K562 (cell line): Measurements from ENCODE around the gene COL4A2. TPM values are rescaled to one million over a fixed set of nuclear protein-coding genes. Genes with fewer than 3 reads are reported as not detected.

Experiments used
- ATAC-seq: fragments of 200-7000 bp; cut with Tn5 transposase; 3 replicates; pipeline ENCODE4 v1.9.1; 2020; ENCODE audit warnings: moderate library complexity
- BruUV-seq: library from RNA; stranded (reverse); fragments of 400-500 nt; replicated peaks from 2 replicates; lab custom pipeline; 2021; lab: Mats Ljungman, UMichigan
- CTCF ChIA-PET: fragments of 300-600 bp; formaldehyde crosslinking; extraction: SDS; loops from one replicate; lab custom pipeline; 2021; ENCODE audit warnings: low intra/inter-chr PET ratio; lab: Yijun Ruan, JAX
- POLR2A ChIA-PET: fragments of 300-600, 350-650 bp; sonication (Branson Sonifier 250); formaldehyde crosslinking; extraction: SDS; loops from one replicate; lab custom pipeline; 2021; ENCODE audit warnings: antibody characterized with exemption, inconsistent platforms; lab: Yijun Ruan, JAX
- DNase-seq, 4 experiments: peaks; one replicate each; pipeline versions ENCODE4 v3.0.0 to v3.0.0-alpha.2; 2011 to 2018; ENCODE audit warnings: low spot score in 3 of 4, mixed read lengths in 3 of 4; ENCODE audit errors: extremely low read depth in 1 of 4
- FAIRE-seq: peaks from 2 replicates; lab custom pipeline; 2011; peaks lifted over from hg19 to GRCh38; lab: Jason Lieb, UNC
- H2AFZ ChIP-seq: 2 replicates; pipeline ENCODE4 v1.6.0; 2011; ENCODE audit warnings: low read depth, low read length, control low read depth, inconsistent platforms
- H3K27ac ChIP-seq: fragments of 200-600 bp; 3 replicates; pipeline ENCODE4 v1.8.0; 2011; ENCODE audit warnings: low read depth, mild to moderate bottlenecking, control low read depth, inconsistent platforms, low read length, moderate library complexity, mixed read lengths; ENCODE audit errors: extremely low read depth
- H3K27me3 ChIP-seq, 2 experiments: fragments of 300-600 bp in 1 of 2; 2 replicates in 1 of 2; 3 replicates in 1 of 2; pipeline versions ENCODE4 v1.6.0 to v1.8.0; 2011; ENCODE audit warnings: inconsistent platforms in 2 of 2, low read length in 2 of 2, mild to moderate bottlenecking in 1 of 2, mixed read lengths in 1 of 2, moderate library complexity in 1 of 2; ENCODE audit not compliant: control insufficient read depth in 2 of 2, insufficient read depth in 2 of 2
- H3K36me3 ChIP-seq: fragments of 300-600 bp; 3 replicates; pipeline ENCODE4 v1.8.0; 2011; ENCODE audit warnings: mild to moderate bottlenecking, low read length, inconsistent platforms; ENCODE audit not compliant: control insufficient read depth, insufficient read depth
- H3K4me1 ChIP-seq, 2 experiments: fragments of 200-600 bp in 1 of 2; replicated peaks in 1 of 2; 2 replicates in 1 of 2; 3 replicates in 1 of 2; pipeline versions ENCODE4 v1.5.1 to v1.8.0; 2011; ENCODE audit warnings: inconsistent platforms in 2 of 2, low read length in 2 of 2, mild to moderate bottlenecking in 1 of 2, mixed read lengths in 1 of 2, moderate library complexity in 1 of 2; ENCODE audit not compliant: control insufficient read depth in 2 of 2, insufficient read depth in 2 of 2
- H3K4me2 ChIP-seq: 2 replicates; pipeline ENCODE4 v1.6.1; 2011; ENCODE audit warnings: low read length, control low read depth, inconsistent platforms, mixed read lengths; ENCODE audit not compliant: insufficient read depth
- H3K4me3 ChIP-seq: fragments of 200-600 bp; sonication (generic), shearing (Covaris generic); 2 replicates; pipeline ENCODE4 v1.5.1; 2016; ENCODE audit warnings: control low read depth, inconsistent platforms
- H3K79me2 ChIP-seq: fragments of 200-600 bp; 3 replicates; pipeline ENCODE4 v1.8.0; 2011; ENCODE audit warnings: low read length, inconsistent platforms; ENCODE audit not compliant: control insufficient read depth, insufficient read depth
- H3K9ac ChIP-seq, 2 experiments: 2 replicates each; pipeline versions ENCODE4 v1.6.0 to v1.6.1; 2011; ENCODE audit warnings: low read depth in 2 of 2, low read length in 2 of 2, control low read depth in 1 of 2, inconsistent platforms in 1 of 2, mild to moderate bottlenecking in 1 of 2, mixed read lengths in 1 of 2; ENCODE audit not compliant: insufficient read depth in 1 of 2
- H3K9me1 ChIP-seq: one replicate; pipeline ENCODE4 v1.6.0; 2011; ENCODE audit warnings: inconsistent platforms, mild to moderate bottlenecking, low read length, moderate library complexity; ENCODE audit not compliant: control insufficient read depth, insufficient read depth
- H3K9me3 ChIP-seq: replicated peaks from 2 replicates; pipeline ENCODE4 v1.5.1; 2011; ENCODE audit warnings: low read depth, low read length, inconsistent platforms; ENCODE audit not compliant: control insufficient read depth, insufficient read depth
- H4K20me1 ChIP-seq: replicated peaks from 2 replicates; pipeline ENCODE4 v1.6.1; 2011; ENCODE audit warnings: low read length, inconsistent platforms, mixed read lengths; ENCODE audit not compliant: control insufficient read depth, insufficient read depth
- ARHGAP35 ChIP-seq: fragments of 450-650 bp; IDR thresholded peaks from 2 replicates; pipeline ENCODE4 v1.6.1; 2018; ENCODE audit not compliant: partially characterized antibody
- CEBPG ChIP-seq, 3 experiments: fragments of 200-800 bp in 1 of 3; sonication (Bioruptor generic) in 1 of 3; sonication (generic) in 1 of 3; formaldehyde crosslinking in 1 of 3; IDR thresholded peaks in 2 of 3; conservative IDR thresholded peaks in 1 of 3; 2 replicates each; pipeline versions ENCODE4 v1.6.1 to v1.8.0; 2016 to 2022; ENCODE audit warnings: missing compliant biosample characterization in 2 of 3, missing genetic modification characterization in 2 of 3, mild to moderate bottlenecking in 1 of 3, missing genetic modification reagents in 1 of 3
- E2F3 ChIP-seq: fragments of 250-450 bp; sonication (Bioruptor Pico); IDR thresholded peaks from 2 replicates; pipeline ENCODE4 v1.4.0; 2020; ENCODE audit warnings: mild to moderate bottlenecking
- MED1 ChIP-seq: sonication (generic); formaldehyde crosslinking; IDR thresholded peaks from 2 replicates; pipeline ENCODE4 v1.8.1; 2023; ENCODE audit warnings: missing genetic modification reagents, borderline replicate concordance
- NONO ChIP-seq, 2 experiments: fragments of 200-400 bp in 1 of 2; fragments of 450-650 bp in 1 of 2; formaldehyde crosslinking in 1 of 2; IDR thresholded peaks; 2 replicates each; pipeline ENCODE4 v1.6.1; 2017; ENCODE audit warnings: low read depth in 2 of 2, mild to moderate bottlenecking in 2 of 2, moderate library complexity in 2 of 2, low read length in 1 of 2
- PATZ1 ChIP-seq: fragments of 250-450 bp; sonication (Bioruptor Pico); IDR thresholded peaks from 2 replicates; pipeline ENCODE4 v1.5.0; 2020; ENCODE audit warnings: mild to moderate bottlenecking, borderline replicate concordance
- SMARCA5 ChIP-seq: fragments of 450-650 bp; IDR thresholded peaks from 2 replicates; pipeline ENCODE4 v1.6.1; 2016
- TCF7L2 ChIP-seq: fragments of 150-350 bp; IDR thresholded peaks from 2 replicates; pipeline ENCODE4 v1.6.1; 2016; ENCODE audit warnings: low read depth, mild to moderate bottlenecking, low read length, moderate library complexity
- TSHZ1 ChIP-seq: fragments of 250-450 bp; sonication (Bioruptor Pico); IDR thresholded peaks from 2 replicates; pipeline ENCODE4 v1.4.0; 2020; ENCODE audit warnings: mild to moderate bottlenecking, moderate library complexity
- ZBTB17 ChIP-seq: fragments of 450-650 bp; formaldehyde crosslinking; IDR thresholded peaks from 2 replicates; pipeline ENCODE4 v1.4.0; 2020; ENCODE audit warnings: mild to moderate bottlenecking
- ZFP36 ChIP-seq: fragments of 150-350 bp; IDR thresholded peaks from 2 replicates; pipeline ENCODE4 v1.6.1; 2018; ENCODE audit warnings: low read length, low read depth; ENCODE audit not compliant: partially characterized antibody
- ZNF77 ChIP-seq: fragments of 250-450 bp; sonication (Bioruptor Pico); IDR thresholded peaks from 2 replicates; pipeline ENCODE4 v1.5.0; 2020
- ZZZ3 ChIP-seq: fragments of 450-650 bp; IDR thresholded peaks from 2 replicates; pipeline ENCODE4 v1.6.1; 2016; ENCODE audit warnings: antibody characterized with exemption, mild to moderate bottlenecking, moderate library complexity
- WGBS: fragments of 100-300 bp; shearing (Covaris generic); methylation state at CpG from one replicate; pipeline ENCODE4 v1.1.6; 2016; ENCODE audit warnings: low coverage, mixed read lengths; ENCODE audit not compliant: insufficient coverage; ENCODE audit errors: missing lambda C conversion rate; 5-methylcytosine and 5-hydroxymethylcytosine counted together
- in situ Hi-C: fragments of 300-500 bp; cut with MboI; formaldehyde crosslinking; loops from 4 replicates; pipeline ENCODE4 v1.15.0; 2018; ENCODE audit warnings: inconsistent platforms, mixed read lengths
- intact Hi-C: fragments of 100-400 bp; cut with micrococcal nuclease; formaldehyde crosslinking; loops from 2 replicates; pipeline ENCODE4 v1.14.2; 2022
- polyA plus RNA-seq, 8 experiments: library from polyadenylated mRNA; depleted of rRNA in 4 of 8; stranded (reverse) in 5 of 8; unstranded in 3 of 8; fragments of >200 nt; fragmentation: Nextera tagmentation in 2 of 8; fragmentation: Illumina TruSeq in 1 of 8; extraction: Ambion mirVana in 2 of 8; extraction: Trizol in 1 of 8; gene quantifications; 2 replicates each; pipeline versions ENCODE4 v1.2.1 to v1.2.3, GENCODE V29; 2011 to 2014; ENCODE audit warnings: inconsistent platforms in 1 of 8, missing spikeins in 1 of 8
- total RNA-seq, 7 experiments: library from RNA; depleted of rRNA in 6 of 7; stranded (reverse); fragments of >200 nt in 6 of 7; fragmentation: Illumina TruSeq in 2 of 7; extraction: Trizol in 2 of 7; gene quantifications; 2 replicates each; pipeline versions ENCODE4 v1.2.1 to v1.2.3, GENCODE V29; 2011 to 2021; ENCODE audit warnings: low replicate concordance in 1 of 7
- TF ChIP-seq, protein P1 (sequence below): sonication (generic); formaldehyde crosslinking; IDR thresholded peaks from 2 replicates; pipeline ENCODE4 v1.4.0; 2020; ENCODE audit warnings: mild to moderate bottlenecking, missing genetic modification reagents

Gene COL4A2
- total and polyA plus RNA-seq, 9 of the 15 experiments (the other 6 are each of a cell fraction or from before 2014, with no cell fraction given), result 0.13 to 15.2 (median 8.1) TPM

GRCh38 chr13:110445722-110446574 is 138.9 kb downstream of the COL4A2 start:
- CTCF ChIA-PET, result no interaction called here
- ATAC-seq, result no peak

More at GRCh38 chr13:110445722-110446574, 138.9 kb downstream of the COL4A2 start:
- H3K9me3 ChIP-seq, result no peaks in the 10 kb centered on the region
- no peaks in the 10 kb centered on the region for H3K36me3 ChIP-seq
- peaks cover 40 to 75% of the 10 kb centered on the region in 2 experiments; a peak in 4 of 5 replicates for H3K27me3 ChIP-seq
- POLR2A ChIA-PET, result no interaction called here
- no peak overlapping the region for H2AFZ ChIP-seq
- no peak for TF ChIP-seq TCF7L2
- no peak for TF ChIP-seq SMARCA5
- TF ChIP-seq ARHGAP35, result no peak
- no peak for TF ChIP-seq ZZZ3
- no peak for TF ChIP-seq ZBTB17
- no peak for TF ChIP-seq PATZ1
- TF ChIP-seq ZNF77 (CRISPR knock-in tag), result no peak
- TF ChIP-seq, protein P1, sequence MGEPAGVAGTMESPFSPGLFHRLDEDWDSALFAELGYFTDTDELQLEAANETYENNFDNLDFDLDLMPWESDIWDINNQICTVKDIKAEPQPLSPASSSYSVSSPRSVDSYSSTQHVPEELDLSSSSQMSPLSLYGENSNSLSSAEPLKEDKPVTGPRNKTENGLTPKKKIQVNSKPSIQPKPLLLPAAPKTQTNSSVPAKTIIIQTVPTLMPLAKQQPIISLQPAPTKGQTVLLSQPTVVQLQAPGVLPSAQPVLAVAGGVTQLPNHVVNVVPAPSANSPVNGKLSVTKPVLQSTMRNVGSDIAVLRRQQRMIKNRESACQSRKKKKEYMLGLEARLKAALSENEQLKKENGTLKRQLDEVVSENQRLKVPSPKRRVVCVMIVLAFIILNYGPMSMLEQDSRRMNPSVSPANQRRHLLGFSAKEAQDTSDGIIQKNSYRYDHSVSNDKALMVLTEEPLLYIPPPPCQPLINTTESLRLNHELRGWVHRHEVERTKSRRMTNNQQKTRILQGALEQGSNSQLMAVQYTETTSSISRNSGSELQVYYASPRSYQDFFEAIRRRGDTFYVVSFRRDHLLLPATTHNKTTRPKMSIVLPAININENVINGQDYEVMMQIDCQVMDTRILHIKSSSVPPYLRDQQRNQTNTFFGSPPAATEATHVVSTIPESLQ (CRISPR knock-in tag), result no peak
- TF ChIP-seq CEBPG (CRISPR knock-in tag; IDR thresholded peaks at IDR 0.05), result no peak
- TF ChIP-seq CEBPG (tag; conservative IDR thresholded peaks at IDR 0.05 in 1 of 2, IDR thresholded peaks at IDR 0.05 in 1 of 2), result no peak
- no peak for TF ChIP-seq E2F3 (CRISPR knock-in tag)
- TF ChIP-seq ZFP36, result no peak
- no peak for TF ChIP-seq MED1 (CRISPR knock-in tag)
- TF ChIP-seq NONO (IDR thresholded peaks at IDR 0.05; ENCODE audit: low read depth in 2 of 2, low read length in 1 of 2), result no peak
- no peak for TF ChIP-seq TSHZ1 (CRISPR knock-in tag)
- TF ChIP-seq, all 486 proteins: peak for 0
- Histone ChIP-seq H3K27ac (no peak overlapping the region), H3K4me3 (no peak overlapping the region), H3K79me2 (no peaks in the 10 kb centered on the region), H3K9me1 (no peaks in the 10 kb centered on the region), H4K20me1 (no peaks in the 10 kb centered on the region), H3K9ac (no peak overlapping the region), H3K4me1 (no peaks in the 10 kb centered on the region), H3K4me2 (no peak overlapping the region)
- 5% methylated on average over 15 of the region's 25 CpGs for WGBS
- intact Hi-C loops, result loop anchor here (2.0 kb wide), 1 partner anchor 223 kb away; no protein-coding TSS in a partner anchor
- BruUV-seq, result no TSS peak
- FAIRE-seq (no peak), DNase-seq (no peak)
- in situ Hi-C loops, result no loop called here
